Astrocyte (in vitro differentiated cells and primary cell): ENCODE measurements around the gene PTPRN2. TPM values are rescaled to one million over a fixed set of nuclear protein-coding genes. Genes with fewer than 3 reads are reported as not detected.

Experiments used
- DNase-seq: peaks from one replicate; pipeline ENCODE4 v3.0.0-alpha.2; 2010; ENCODE audit warnings: low read depth
- FAIRE-seq: peaks from 2 replicates; lab custom pipeline; 2011; peaks lifted over from hg19 to GRCh38; lab: Jason Lieb, UNC
- H2AFZ ChIP-seq: 2 replicates; pipeline ENCODE4 v1.6.0; 2012; ENCODE audit warnings: low read depth, low read length, inconsistent platforms
- H3K27ac ChIP-seq: 2 replicates; pipeline ENCODE4 v1.5.1; 2011; ENCODE audit warnings: low read depth, low read length, inconsistent platforms
- H3K27me3 ChIP-seq: 2 replicates; pipeline ENCODE4 v1.6.0; 2011; ENCODE audit warnings: low read length, inconsistent platforms; ENCODE audit not compliant: insufficient read depth
- H3K36me3 ChIP-seq: 2 replicates; pipeline ENCODE4 v1.5.1; 2011; ENCODE audit warnings: low read length, inconsistent platforms; ENCODE audit not compliant: insufficient read depth
- H3K4me1 ChIP-seq: 2 replicates; pipeline ENCODE4 v1.5.1; 2011; ENCODE audit warnings: low read length, inconsistent platforms; ENCODE audit not compliant: insufficient read depth
- H3K4me2 ChIP-seq: 2 replicates; pipeline ENCODE4 v1.6.0; 2012; ENCODE audit warnings: low read length, inconsistent platforms
- H3K4me3 ChIP-seq: 2 replicates; pipeline ENCODE4 v1.5.1; 2011; ENCODE audit warnings: low read depth, mild to moderate bottlenecking, low read length, inconsistent platforms; ENCODE audit not compliant: insufficient read depth
- H3K79me2 ChIP-seq: 2 replicates; pipeline ENCODE4 v1.6.0; 2012; ENCODE audit warnings: mild to moderate bottlenecking, low read length, inconsistent platforms; ENCODE audit not compliant: insufficient read depth
- H3K9ac ChIP-seq: 2 replicates; pipeline ENCODE4 v1.6.0; 2012; ENCODE audit warnings: mild to moderate bottlenecking, low read length, inconsistent platforms
- H3K9me3 ChIP-seq: 2 replicates; pipeline ENCODE4 v1.5.1; 2012; ENCODE audit warnings: low read depth, mild to moderate bottlenecking, low read length, inconsistent platforms; ENCODE audit not compliant: insufficient read depth
- H4K20me1 ChIP-seq: 2 replicates; pipeline ENCODE4 v1.6.0; 2012; ENCODE audit warnings: low read length, inconsistent platforms; ENCODE audit not compliant: insufficient read depth
- H3K27ac Mint-ChIP-seq: one replicate; pipeline ENCODE4 v1.8.0; 2021; ENCODE audit warnings: mild to moderate bottlenecking, mixed read lengths; ENCODE audit not compliant: unreplicated experiment
- H3K27me3 Mint-ChIP-seq: one replicate; pipeline ENCODE4 v1.8.0; 2021; ENCODE audit warnings: low read depth, mixed read lengths; ENCODE audit not compliant: unreplicated experiment
- H3K36me3 Mint-ChIP-seq: one replicate; pipeline ENCODE4 v1.8.0; 2021; ENCODE audit warnings: low read depth, mixed read lengths; ENCODE audit not compliant: unreplicated experiment
- H3K4me1 Mint-ChIP-seq: one replicate; pipeline ENCODE4 v1.8.0; 2021; ENCODE audit warnings: low read depth, mixed read lengths; ENCODE audit not compliant: unreplicated experiment
- H3K4me3 Mint-ChIP-seq: one replicate; pipeline ENCODE4 v1.8.0; 2021; ENCODE audit warnings: mild to moderate bottlenecking, moderate library complexity, mixed read lengths; ENCODE audit not compliant: unreplicated experiment
- H3K9me3 Mint-ChIP-seq: one replicate; pipeline ENCODE4 v1.8.0; 2021; ENCODE audit warnings: mild to moderate bottlenecking, mixed read lengths; ENCODE audit not compliant: unreplicated experiment
- EZH2 ChIP-seq: IDR thresholded peaks from 2 replicates; pipeline ENCODE4 v1.6.1; 2012; ENCODE audit warnings: mild to moderate bottlenecking, low read length, inconsistent platforms; ENCODE audit not compliant: insufficient read depth
- total RNA-seq: library from RNA; stranded (reverse); gene quantifications from 2 replicates; pipeline ENCODE4 v1.2.1, GENCODE V29; 2021
- TF ChIP-seq, protein P1 (sequence below): IDR thresholded peaks from 2 replicates; pipeline ENCODE4 v1.5.1; 2011; ENCODE audit warnings: low read depth, mild to moderate bottlenecking, inconsistent platforms, low read length, moderate library complexity; ENCODE audit not compliant: insufficient read depth

PTPRN2 gene
- total RNA-seq, 1 donor from 2014 or later: 0.09 TPM

DNA sequence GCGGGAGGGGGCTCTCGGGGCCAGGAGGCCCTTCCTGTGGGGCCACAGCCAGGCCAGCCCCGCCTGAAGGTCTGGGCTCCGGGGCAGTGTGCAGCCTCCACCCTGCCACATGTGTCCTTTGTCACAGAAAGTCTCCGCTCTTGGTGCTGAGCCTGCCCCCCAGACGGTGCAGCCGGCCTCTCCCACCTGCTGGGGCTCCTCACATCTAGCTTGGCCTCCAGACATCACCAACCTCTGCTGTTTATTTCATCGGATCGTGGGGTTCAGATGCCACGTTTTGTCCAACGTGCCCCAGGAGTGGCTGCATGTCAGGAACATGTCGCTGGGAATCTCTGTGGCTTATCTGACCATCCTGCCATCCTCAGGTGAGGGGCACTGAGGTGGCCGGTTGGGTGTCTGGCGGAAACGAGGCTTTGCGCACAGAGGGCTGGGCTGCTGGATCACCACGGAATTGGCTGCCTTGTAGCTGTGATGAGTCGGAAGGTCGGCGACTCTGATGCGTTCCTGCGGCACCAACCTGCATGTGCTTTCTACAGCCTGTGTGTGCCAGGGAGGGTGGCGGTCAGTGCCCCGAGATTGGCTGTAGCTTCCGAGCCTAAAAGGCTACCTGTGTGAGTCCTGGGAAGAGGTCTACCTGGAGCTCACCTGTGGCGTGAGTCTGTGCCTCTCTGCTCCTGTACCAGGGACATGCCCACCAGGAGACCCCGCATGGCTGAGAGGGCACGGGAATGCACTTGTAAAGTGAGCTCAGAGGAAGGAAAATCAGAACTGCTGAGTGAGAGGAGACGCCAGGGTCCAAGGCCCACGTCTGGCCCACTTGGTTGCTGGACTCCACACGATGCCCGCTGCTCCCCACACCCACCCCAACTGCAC, 934.4 kb downstream of the PTPRN2 start:
- no peak for FAIRE-seq
- H3K27me3 Mint-ChIP-seq: no peaks in the 10 kb centered on the region
- no peaks in the 10 kb centered on the region for H3K27me3 ChIP-seq
- no peaks in the 10 kb centered on the region for H3K79me2 ChIP-seq
- no peaks in the 10 kb centered on the region for H3K36me3 ChIP-seq
- no peak for DNase-seq
- H3K27ac Mint-ChIP-seq: no peak overlapping the region
- H4K20me1 ChIP-seq: peaks cover 5% of the 10 kb centered on the region
- no peak for TF ChIP-seq EZH2
- TF ChIP-seq, protein P1, sequence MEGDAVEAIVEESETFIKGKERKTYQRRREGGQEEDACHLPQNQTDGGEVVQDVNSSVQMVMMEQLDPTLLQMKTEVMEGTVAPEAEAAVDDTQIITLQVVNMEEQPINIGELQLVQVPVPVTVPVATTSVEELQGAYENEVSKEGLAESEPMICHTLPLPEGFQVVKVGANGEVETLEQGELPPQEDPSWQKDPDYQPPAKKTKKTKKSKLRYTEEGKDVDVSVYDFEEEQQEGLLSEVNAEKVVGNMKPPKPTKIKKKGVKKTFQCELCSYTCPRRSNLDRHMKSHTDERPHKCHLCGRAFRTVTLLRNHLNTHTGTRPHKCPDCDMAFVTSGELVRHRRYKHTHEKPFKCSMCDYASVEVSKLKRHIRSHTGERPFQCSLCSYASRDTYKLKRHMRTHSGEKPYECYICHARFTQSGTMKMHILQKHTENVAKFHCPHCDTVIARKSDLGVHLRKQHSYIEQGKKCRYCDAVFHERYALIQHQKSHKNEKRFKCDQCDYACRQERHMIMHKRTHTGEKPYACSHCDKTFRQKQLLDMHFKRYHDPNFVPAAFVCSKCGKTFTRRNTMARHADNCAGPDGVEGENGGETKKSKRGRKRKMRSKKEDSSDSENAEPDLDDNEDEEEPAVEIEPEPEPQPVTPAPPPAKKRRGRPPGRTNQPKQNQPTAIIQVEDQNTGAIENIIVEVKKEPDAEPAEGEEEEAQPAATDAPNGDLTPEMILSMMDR: no peak
- no peaks in the 10 kb centered on the region for H3K4me1 ChIP-seq
- no peak overlapping the region for H3K4me3 ChIP-seq
- H3K4me2 ChIP-seq: no peak overlapping the region
- no peaks in the 10 kb centered on the region for H3K4me1 Mint-ChIP-seq
- no peaks in the 10 kb centered on the region for H3K9me3 ChIP-seq
- H3K9me3 Mint-ChIP-seq: peaks cover 7% of the 10 kb centered on the region
- H3K9ac ChIP-seq: no peak overlapping the region
- H2AFZ ChIP-seq: no peak overlapping the region
- H3K27ac ChIP-seq: no peak overlapping the region
- no peaks in the 10 kb centered on the region for H3K36me3 Mint-ChIP-seq
- no peak overlapping the region for H3K4me3 Mint-ChIP-seq

DNA sequence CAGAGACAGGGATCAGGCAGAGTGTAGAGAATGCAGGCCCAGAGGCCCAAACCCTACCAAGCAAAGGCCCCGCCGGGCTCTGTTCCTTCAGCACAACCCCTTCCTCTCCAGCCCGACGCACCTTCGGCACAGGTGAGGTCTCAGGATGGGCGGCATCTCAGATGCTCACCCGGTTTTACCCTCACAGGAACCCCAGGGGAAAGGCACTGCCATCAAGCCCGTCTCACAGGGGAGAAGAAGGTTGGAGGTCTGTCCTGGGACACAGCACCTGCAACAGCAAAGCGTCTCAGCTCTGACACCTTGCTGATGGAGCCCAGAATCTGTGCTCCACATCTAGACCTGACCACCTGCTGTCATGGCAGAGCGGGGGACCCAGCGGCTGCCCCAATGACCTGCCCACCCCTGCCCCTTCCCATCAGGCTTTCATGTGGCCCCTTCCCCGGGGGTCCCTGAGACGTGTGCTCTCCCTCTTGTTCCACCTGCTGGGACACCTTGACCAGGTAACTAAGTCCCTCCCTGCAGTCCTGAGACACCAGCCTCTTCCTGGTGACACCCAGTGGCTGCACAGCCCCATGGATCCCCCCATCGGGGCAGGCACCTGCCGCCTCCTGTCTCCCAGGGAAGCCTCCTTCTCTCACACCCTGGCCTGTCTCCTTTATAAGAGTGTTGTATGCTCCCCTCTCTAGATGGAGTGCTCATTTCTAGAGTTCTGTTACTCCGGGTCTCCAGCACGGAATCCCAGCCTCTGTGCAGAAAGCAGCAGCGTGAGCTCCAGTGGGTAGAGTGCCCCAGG, 935.3 kb downstream of the PTPRN2 start:
- H3K27me3 ChIP-seq: no peaks in the 10 kb centered on the region
- DNase-seq (no peak), FAIRE-seq (no peak)
- no peak overlapping the region for H3K27ac ChIP-seq
- no peak overlapping the region for H3K27ac Mint-ChIP-seq
- no peaks in the 10 kb centered on the region for H3K36me3 ChIP-seq
- H3K4me3 ChIP-seq: no peak overlapping the region
- H3K9me3 Mint-ChIP-seq: peaks cover 7% of the 10 kb centered on the region
- H3K4me1 ChIP-seq: no peaks in the 10 kb centered on the region
- H3K79me2 ChIP-seq: no peaks in the 10 kb centered on the region
- H2AFZ ChIP-seq: no peak overlapping the region
- H3K9ac ChIP-seq: no peak overlapping the region
- H3K36me3 Mint-ChIP-seq: no peaks in the 10 kb centered on the region
- H3K4me2 ChIP-seq: no peak overlapping the region
- H3K9me3 ChIP-seq: no peaks in the 10 kb centered on the region
- no peaks in the 10 kb centered on the region for H3K4me1 Mint-ChIP-seq
- no peak for TF ChIP-seq EZH2
- TF ChIP-seq, protein P1: no peak
- H4K20me1 ChIP-seq: no peaks in the 10 kb centered on the region
- H3K27me3 Mint-ChIP-seq: no peaks in the 10 kb centered on the region
- H3K4me3 Mint-ChIP-seq: no peak overlapping the region
